Ovary (tissue), 3 donors: Measurements from ENCODE around the gene DNAJB2.

Experiments used
- POLR2A ChIP-seq: fragments of 450-650 bp; IDR thresholded peaks from one replicate; pipeline ENCODE4 v1.6.1; 2017; ENCODE audit warnings: antibody characterized with exemption, mild to moderate bottlenecking, moderate library complexity
- TF ChIP-seq, protein P1 (sequence below), 3 donors: fragments of 450-650 bp in 2 of 3; fragments of 200-600 bp in 1 of 3; IDR thresholded peaks; one replicate each; pipeline versions ENCODE4 v1.5.1 to v1.8.0; 2016 to 2022; ENCODE audit warnings: antibody characterized with exemption in 3 of 3, mild to moderate bottlenecking in 1 of 3
- donor health status: DM: no; HTN: no; CAD: no.

DNA sequence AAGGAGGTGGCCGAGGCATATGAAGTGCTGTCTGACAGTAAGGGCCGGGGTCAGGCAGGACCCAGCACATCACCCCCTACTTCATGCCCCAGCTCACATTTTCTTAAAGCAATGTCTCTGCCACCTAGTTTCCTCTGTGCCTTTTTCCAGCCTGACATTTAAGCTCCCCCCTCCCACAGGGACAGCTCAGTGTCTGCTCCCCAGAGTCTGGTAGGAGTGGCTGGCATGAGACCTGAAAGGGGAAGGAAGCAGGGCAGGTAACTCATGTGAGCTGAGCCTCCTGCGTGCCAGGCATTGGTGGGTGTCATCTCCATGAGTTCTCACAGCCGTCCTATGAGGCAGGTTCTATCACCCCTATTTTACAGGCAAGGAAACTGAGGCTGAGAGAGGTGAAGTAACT, 1.5 kb downstream of the DNAJB2 start:
- TF ChIP-seq, protein P1, sequence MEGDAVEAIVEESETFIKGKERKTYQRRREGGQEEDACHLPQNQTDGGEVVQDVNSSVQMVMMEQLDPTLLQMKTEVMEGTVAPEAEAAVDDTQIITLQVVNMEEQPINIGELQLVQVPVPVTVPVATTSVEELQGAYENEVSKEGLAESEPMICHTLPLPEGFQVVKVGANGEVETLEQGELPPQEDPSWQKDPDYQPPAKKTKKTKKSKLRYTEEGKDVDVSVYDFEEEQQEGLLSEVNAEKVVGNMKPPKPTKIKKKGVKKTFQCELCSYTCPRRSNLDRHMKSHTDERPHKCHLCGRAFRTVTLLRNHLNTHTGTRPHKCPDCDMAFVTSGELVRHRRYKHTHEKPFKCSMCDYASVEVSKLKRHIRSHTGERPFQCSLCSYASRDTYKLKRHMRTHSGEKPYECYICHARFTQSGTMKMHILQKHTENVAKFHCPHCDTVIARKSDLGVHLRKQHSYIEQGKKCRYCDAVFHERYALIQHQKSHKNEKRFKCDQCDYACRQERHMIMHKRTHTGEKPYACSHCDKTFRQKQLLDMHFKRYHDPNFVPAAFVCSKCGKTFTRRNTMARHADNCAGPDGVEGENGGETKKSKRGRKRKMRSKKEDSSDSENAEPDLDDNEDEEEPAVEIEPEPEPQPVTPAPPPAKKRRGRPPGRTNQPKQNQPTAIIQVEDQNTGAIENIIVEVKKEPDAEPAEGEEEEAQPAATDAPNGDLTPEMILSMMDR (IDR thresholded peaks at IDR 0.05) = no peak
- no peak for TF ChIP-seq POLR2A
